HG03159 (cell line): ENCODE results near the gene GRAMD2A.
"Not testable (repeated sequence)": the region's sequence is repeated elsewhere in the genome, so short reads cannot be mapped to it uniquely, and the experiment has no call there.

Source experiments
- ATAC-seq: cut with Tn5 transposase; IDR thresholded peaks from one replicate; pipeline ENCODE4 v1.9.1; 2021; ENCODE audit warnings: mild to moderate bottlenecking, moderate library complexity; ENCODE audit not compliant: unreplicated experiment

Gene GRAMD2A

GRCh38 chr15:72189250-72189902 is 8.2 kb downstream of the GRAMD2A start:
- no peak for ATAC-seq

- ATAC-seq, result no peak
Observed at GRCh38 chr15:72184165-72184811, 13.3 kb downstream of the GRAMD2A start.

GRCh38 chr15:72183781-72184164 is 13.8 kb downstream of the GRAMD2A start:
- ATAC-seq, result no peak

GRCh38 chr15:72182673-72183072 is 14.9 kb downstream of the GRAMD2A start:
- no peak for ATAC-seq

GRCh38 chr15:72182244-72182643 is 15.3 kb downstream of the GRAMD2A start:
- no peak for ATAC-seq

GRCh38 chr15:72180761-72181324 is 16.7 kb downstream of the GRAMD2A start:
- no peak for ATAC-seq

- no peak for ATAC-seq
Observed at GRCh38 chr15:72179950-72180581, 17.5 kb downstream of the GRAMD2A start.

GRCh38 chr15:72178976-72179585 is 18.5 kb downstream of the GRAMD2A start:
- ATAC-seq, result no peak

GRCh38 chr15:72176743-72177142 is 20.8 kb downstream of the GRAMD2A start:
- ATAC-seq, result no peak

- no peak for ATAC-seq
Observed at GRCh38 chr15:72176159-72176558, 21.4 kb downstream of the GRAMD2A start.

- no peak for ATAC-seq
Observed at GRCh38 chr15:72175186-72176044, 22.2 kb downstream of the GRAMD2A start.

- no peak for ATAC-seq
Observed at GRCh38 chr15:72174551-72175165, 22.9 kb downstream of the GRAMD2A start.

- no peak for ATAC-seq
Observed at GRCh38 chr15:72173864-72174550, 23.6 kb downstream of the GRAMD2A start.

- no peak for ATAC-seq
Observed at GRCh38 chr15:72173401-72173800, 24.2 kb downstream of the GRAMD2A start.

GRCh38 chr15:72172796-72173195 is 24.8 kb downstream of the GRAMD2A start:
- ATAC-seq, result no peak

GRCh38 chr15:72171978-72172377 is 25.6 kb downstream of the GRAMD2A start:
- ATAC-seq, result not testable (repeated sequence)

- no peak for ATAC-seq
Observed at GRCh38 chr15:72170691-72171090, 26.9 kb downstream of the GRAMD2A start.

GRCh38 chr15:72169921-72170611 is 27.5 kb downstream of the GRAMD2A start:
- no peak for ATAC-seq
